ENCODE data around the gene CASKIN2. TPM values are rescaled to one million over a fixed set of nuclear protein-coding genes. Genes with fewer than 3 reads are reported as not detected.
A peak's percentile ranks its signal among the peaks of the same experiment; 100 is the strongest.

Gene CASKIN2
- total and polyA plus RNA-seq, 2 of the 4 experiments (the other 2 are of a cell fraction) = 2.9 to 6.9 TPM

GRCh38 chr17:75525806-75526554 lies 10.6 kb upstream of the CASKIN2 start:
- in situ Hi-C loops (cut with MboI; ENCODE audit: low sequenced_read_pairs) (no loop called here), dilution Hi-C loops (cut with HindIII; ENCODE audit: low sequenced_read_pairs, unreplicated experiment) (no loop called here), intact Hi-C loops (cut with micrococcal nuclease) (no loop called here)
- Histone ChIP-seq H3K4ac (ENCODE audit: low read depth, low read length) (no peak overlapping the region), H3K27ac (ENCODE audit: insufficient read depth, low read length) (no peak overlapping the region), H3K4me1 (ENCODE audit: control insufficient read depth, insufficient read depth, low read length) (no peaks in the 10 kb centered on the region), H3K9me1 (ENCODE audit: insufficient read depth, low read length) (no peaks in the 10 kb centered on the region), H4K8ac (ENCODE audit: low read depth in 2 of 2, low read length in 2 of 2) (no peak overlapping the region), H3K9me3 (ENCODE audit: control insufficient read depth, insufficient read depth, low read length) (no peaks in the 10 kb centered on the region), H4K5ac (ENCODE audit: low read depth, low read length) (no peak overlapping the region), H3K18ac (ENCODE audit: low read depth, low read length) (no peak overlapping the region), H3K23ac (ENCODE audit: low read depth, low read length) (peak overlapping the region; percentile 73; the same call in 1 of the 2 replicates), H2BK15ac (ENCODE audit: low read depth, low read length) (no peak overlapping the region), H2BK20ac (ENCODE audit: low read depth, low read length) (no peak overlapping the region), H3K56ac (ENCODE audit: extremely low read depth, insufficient read depth, low read length) (no peak overlapping the region), H4K91ac (ENCODE audit: insufficient read depth, low read depth, low read length) (no peak overlapping the region), H2AK9ac (replicated peaks; ENCODE audit: low read depth, low read length, poor library complexity) (no peak overlapping the region), H3K4me2 (ENCODE audit: low read depth, low read length) (peak overlapping the region; percentile 66), H2AK5ac (ENCODE audit: low read depth, low read length) (no peak overlapping the region), H3K9ac (ENCODE audit: low read depth, low read length) (no peak overlapping the region), H4K20me1 (ENCODE audit: insufficient read depth, low read length) (0 out of 2 replicates have a peak, but pooled peaks cover 14% of the 10 kb centered on the region), H3K79me1 (ENCODE audit: low read depth in 1 of 2, low read length in 2 of 2) (no peaks in the 10 kb centered on the region), H2AFZ (replicated peaks; ENCODE audit: low read length, poor library complexity) (peak overlapping the region; percentile 81), H2BK5ac (ENCODE audit: low read depth, low read length, poor library complexity, severe bottlenecking) (no peak overlapping the region), H3K36me3 (ENCODE audit: control insufficient read depth, insufficient read depth, low read length) (peaks cover 3% of the 10 kb centered on the region; the same call in 1 of the 2 replicates), H3K27me3 (ENCODE audit: control insufficient read depth, insufficient read depth, low read length) (peaks cover 22% of the 10 kb centered on the region), H2BK120ac (ENCODE audit: low read depth, low read length) (no peak overlapping the region), H3K4me3 (ENCODE audit: insufficient read depth, low read depth, low read length) (peak overlapping the region; percentile 48; the same call in 1 of the 2 replicates), H3K14ac (replicated peaks; ENCODE audit: low read depth, low read length) (no peak overlapping the region)
- ChIA-PET POLR2A (ENCODE audit: unreplicated experiment) (no interaction called here), CTCF (no interaction called here)
- DNase-seq (no peak), ATAC-seq (ENCODE audit: low read depth) (peak; percentile 5; the same call in 1 of the 2 replicates)
- 5% methylated on average over 25 of the region's 60 CpGs; no CpG with 5 or more reads in 1 of the 2 experiments for WGBS, 2 experiments (ENCODE audit: extremely low coverage in 2 of 2, insufficient read length in 1 of 2)
- no TSS peak for BruUV-seq (replicated peaks)
- TF ChIP-seq, protein P1, sequence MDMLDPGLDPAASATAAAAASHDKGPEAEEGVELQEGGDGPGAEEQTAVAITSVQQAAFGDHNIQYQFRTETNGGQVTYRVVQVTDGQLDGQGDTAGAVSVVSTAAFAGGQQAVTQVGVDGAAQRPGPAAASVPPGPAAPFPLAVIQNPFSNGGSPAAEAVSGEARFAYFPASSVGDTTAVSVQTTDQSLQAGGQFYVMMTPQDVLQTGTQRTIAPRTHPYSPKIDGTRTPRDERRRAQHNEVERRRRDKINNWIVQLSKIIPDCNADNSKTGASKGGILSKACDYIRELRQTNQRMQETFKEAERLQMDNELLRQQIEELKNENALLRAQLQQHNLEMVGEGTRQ (IDR thresholded peaks at IDR 0.05; ENCODE audit: low read depth, low read length) = no peak
- TF ChIP-seq RFX5 (IDR thresholded peaks at IDR 0.05; ENCODE audit: low read depth, low read length) = no peak
- no peak for TF ChIP-seq RCOR1 (IDR thresholded peaks at IDR 0.05; ENCODE audit: insufficient replicate concordance, low read length)
- no peak for TF ChIP-seq FOS (IDR thresholded peaks at IDR 0.05; ENCODE audit: low read depth, low read length)
- no peak for TF ChIP-seq NFE2L2 (IDR thresholded peaks at IDR 0.05; ENCODE audit: low read depth, low read length)
- no peak for TF ChIP-seq BHLHE40 (IDR thresholded peaks at IDR 0.05; ENCODE audit: low read depth, low read length)
- TF ChIP-seq ELK1 (IDR thresholded peaks at IDR 0.05; ENCODE audit: borderline replicate concordance, low read depth, low read length) = no peak
- no peak for TF ChIP-seq MAFK (IDR thresholded peaks at IDR 0.05; ENCODE audit: low read depth, low read length)
- no peak for TF ChIP-seq POLR2A (IDR thresholded peaks at IDR 0.05; ENCODE audit: low read depth, low read length)
- no peak for TF ChIP-seq SMC3 (IDR thresholded peaks at IDR 0.05; ENCODE audit: low read depth, low read length)
- TF ChIP-seq MAZ (IDR thresholded peaks at IDR 0.05; ENCODE audit: borderline replicate concordance, low read depth, low read length) = no peak
- no peak for TF ChIP-seq RAD21 (IDR thresholded peaks at IDR 0.05; ENCODE audit: low read length)
- TF ChIP-seq CTCF (conservative IDR thresholded peaks at IDR 0.05; ENCODE audit: low read depth, low read length) = no peak
- no peak for TF ChIP-seq MXI1 (IDR thresholded peaks at IDR 0.05; ENCODE audit: borderline replicate concordance, low read depth, low read length)
- TF ChIP-seq CHD1 (IDR thresholded peaks at IDR 0.05; ENCODE audit: low read depth, low read length) = no peak

Data from IMR-90 (cell line).